Right hindlimb (tissue), 1 donor: ENCODE results near the gene RUVBL2.

Source experiments
- DNase-seq: peaks from one replicate; pipeline ENCODE4 v3.0.0-alpha.2; 2018

Gene RUVBL2

DNA sequence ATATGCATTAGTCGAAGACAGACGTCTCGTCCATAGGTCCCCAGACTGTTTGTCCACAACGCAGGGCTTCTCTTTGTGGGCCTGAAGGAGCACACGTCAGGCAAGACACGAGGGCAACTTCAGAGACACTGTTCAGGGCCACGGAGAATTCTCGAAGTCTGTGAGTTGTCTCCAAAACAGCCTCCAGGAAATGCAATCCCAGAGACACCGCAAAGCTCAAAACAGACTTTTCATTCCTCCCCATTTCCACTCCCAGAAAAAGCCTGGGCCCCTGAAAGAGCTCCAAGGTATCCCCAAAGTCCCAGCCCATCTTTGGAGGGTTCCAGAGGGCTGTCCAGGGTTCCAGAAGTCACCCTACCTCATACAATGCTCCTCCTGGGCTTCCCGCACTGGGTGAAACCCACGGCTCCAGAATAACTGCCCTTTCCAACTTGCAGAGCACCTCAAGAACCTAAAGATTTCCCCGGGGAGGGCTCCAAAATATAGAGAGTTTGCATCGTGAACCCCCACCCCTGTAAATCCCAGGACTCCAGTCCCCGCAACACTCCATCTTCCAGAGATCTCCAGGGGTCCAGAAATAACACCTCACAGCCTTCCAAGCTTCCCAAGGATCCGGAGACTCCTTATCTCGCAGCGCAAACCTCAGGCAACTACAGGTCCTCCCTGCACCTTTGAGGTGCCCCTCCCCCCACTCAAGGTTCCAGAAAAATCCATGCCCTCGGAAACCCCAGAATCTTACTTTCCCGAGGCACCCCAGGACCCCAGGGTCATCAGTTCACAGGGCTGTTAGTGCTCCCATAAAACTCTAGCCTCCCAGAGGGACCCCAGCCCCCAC, 29.3 kb upstream of the RUVBL2 start:
- DNase-seq: no peak

DNA sequence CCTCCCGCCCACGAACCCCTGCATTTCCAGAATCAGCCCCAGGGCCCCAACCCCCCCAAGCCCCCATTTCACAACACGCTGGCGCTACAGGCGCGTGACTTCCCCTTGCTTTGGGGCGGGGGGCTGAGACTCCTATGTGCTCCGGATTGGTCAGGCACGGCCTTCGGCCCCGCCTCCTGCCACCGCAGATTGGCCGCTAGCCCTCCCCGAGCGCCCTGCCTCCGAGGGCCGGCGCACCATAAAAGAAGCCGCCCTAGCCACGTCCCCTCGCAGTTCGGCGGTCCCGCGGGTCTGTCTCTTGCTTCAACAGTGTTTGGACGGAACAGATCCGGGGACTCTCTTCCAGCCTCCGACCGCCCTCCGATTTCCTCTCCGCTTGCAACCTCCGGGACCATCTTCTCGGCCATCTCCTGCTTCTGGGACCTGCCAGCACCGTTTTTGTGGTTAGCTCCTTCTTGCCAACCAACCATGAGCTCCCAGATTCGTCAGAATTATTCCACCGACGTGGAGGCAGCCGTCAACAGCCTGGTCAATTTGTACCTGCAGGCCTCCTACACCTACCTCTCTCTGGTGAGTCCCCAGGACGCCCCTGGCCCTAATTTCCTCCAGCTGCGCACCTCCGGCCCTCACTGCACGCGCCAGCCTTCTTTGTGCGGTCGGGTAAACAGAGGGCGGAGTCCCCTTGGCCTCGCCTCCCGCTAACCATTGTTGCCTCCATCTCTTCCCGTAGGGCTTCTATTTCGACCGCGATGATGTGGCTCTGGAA, 28.5 kb upstream of the RUVBL2 start, which contains the start of gene FTL:
Gene FTL (plus strand): TSS at position 270 of the 766 bp plus-strand sequence. CDS start 199 bp downstream, at position 469.
- DNase-seq: peak; percentile 98

DNA sequence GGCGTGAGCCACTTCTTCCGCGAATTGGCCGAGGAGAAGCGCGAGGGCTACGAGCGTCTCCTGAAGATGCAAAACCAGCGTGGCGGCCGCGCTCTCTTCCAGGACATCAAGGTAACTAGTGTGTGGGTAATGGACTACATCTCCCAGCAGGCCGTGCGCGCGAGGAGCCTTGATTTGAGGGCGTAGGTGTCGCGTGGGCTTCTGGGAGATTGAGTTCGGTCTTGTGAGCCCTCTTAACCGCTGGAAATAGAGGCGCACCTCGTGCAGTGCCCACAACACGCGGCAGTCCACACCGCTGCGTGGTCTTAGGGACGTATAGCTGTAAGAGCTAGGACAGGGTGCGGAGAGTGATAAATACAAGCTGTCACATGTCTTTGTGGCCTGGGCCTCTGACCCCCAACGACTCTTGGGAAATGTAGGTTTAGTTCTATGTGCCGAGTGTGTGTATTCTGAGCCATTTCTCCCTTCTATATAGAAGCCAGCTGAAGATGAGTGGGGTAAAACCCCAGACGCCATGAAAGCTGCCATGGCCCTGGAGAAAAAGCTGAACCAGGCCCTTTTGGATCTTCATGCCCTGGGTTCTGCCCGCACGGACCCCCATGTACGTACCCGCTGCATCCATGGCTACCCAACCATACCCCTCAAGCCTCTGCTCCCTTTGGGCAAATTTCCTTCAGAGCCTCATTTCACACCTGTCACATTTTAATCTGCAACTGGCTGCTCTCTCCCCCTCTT, 27.7 kb upstream of the RUVBL2 start:
- peak; percentile 94 for DNase-seq

DNA sequence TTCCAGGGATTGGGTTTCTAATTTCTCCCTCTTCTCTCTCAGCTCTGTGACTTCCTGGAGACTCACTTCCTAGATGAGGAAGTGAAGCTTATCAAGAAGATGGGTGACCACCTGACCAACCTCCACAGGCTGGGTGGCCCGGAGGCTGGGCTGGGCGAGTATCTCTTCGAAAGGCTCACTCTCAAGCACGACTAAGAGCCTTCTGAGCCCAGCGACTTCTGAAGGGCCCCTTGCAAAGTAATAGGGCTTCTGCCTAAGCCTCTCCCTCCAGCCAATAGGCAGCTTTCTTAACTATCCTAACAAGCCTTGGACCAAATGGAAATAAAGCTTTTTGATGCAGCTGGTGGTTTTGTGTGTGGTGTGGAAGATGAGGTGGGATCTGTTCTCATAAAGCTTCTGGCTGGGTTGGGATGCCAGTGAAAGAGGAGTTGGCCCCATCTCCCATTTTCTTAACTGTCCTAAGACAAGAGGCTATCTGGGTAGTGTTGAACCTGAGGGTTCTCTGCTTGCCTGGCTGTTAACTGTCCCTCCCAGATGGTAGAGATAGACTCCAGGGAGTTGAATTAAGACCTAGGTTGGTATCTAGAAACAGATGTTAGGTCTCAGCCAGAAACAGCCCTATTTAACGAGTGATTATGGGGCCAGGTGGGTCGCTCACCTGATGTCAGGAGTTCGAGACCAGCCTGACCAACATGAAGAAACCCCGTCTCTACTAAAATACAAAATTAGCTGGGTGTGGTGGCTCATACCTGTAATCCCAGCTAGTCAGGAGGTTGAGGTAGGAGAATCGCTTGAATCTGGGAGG, 26.9 kb upstream of the RUVBL2 start:
- DNase-seq: no peak

DNA sequence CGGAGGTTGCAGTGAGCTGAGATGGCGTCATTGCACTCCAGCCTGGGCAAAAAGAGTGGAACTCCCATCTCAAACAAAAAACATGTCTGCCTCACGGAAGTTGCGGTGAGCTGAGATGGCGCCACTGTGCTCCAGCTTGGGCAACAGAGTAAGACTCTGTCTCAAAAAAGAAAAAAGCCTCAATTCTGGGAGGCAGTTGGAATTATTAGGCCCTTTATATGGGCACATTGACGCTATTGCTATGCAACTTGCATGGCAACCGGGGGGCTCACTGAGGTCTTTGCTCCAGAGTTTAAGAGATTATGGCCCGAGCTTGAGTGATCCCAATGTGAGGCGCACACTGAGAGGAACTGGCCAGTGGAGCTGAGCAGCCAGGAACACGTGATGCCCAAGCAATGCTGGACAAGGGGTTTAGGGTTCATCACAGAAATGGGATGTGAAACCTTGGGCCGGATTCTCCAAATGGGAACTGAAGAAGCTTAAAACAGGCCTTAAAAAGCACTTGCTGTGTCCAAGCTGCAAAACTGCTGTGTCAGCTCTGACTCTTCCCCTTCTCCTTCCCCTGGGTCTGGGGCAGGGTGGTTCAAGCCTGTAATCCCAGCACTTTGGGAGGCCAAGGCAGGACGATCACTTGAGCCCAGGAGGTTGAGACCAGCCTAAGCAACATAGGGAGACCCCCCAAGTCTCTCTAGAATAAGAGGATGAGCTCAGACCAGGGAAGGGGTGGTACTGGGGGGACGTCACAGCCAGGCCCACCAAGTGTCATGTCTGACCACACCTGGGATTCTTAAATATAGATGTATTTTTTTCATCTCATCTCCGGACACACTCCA, 26.1 kb upstream of the RUVBL2 start:
- no peak for DNase-seq

DNA sequence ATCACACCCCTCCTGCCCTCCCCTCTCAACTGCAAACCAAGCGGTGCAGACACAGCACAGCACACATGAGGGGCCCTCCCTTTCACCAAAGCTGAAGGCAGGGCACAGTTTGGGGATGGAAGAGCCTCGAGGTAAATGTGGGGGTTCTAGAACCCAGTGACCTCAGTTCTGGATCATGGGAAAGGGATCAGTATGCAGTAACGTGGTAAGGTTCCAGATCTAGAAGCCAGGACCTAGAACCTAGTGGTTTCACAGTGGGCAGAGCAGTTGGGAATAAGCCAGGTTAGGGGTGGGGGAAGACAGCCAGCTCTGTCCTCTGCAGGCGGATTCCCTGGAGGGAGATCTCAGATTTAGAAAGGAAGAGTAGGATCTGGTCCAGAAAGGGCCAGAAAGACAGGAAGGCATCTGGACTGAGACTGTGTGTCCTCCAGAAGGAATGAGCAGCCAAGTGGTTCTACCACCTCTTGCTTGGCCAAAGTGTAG, 25.5 kb upstream of the RUVBL2 start:
- DNase-seq: no peak

DNA sequence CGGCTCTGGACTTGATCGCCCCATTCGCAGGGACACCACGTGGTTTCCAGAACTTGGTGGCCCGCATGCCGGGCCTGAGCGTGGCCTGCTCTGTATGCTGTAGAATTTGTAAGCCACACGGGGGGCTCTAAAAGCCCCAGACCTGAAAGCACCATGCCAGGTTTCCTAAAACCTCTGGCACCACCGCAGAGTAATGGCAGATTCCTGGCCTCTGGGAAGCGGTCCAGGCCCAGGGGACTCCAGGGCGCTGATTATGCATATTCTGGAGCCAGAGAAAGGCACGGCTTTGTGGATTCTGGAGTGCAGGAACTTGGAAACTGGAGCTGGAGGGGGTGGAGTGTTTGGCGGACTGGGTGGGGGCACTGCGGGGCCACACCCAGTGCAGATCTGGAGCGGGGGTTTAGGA, 24.9 kb upstream of the RUVBL2 start:
- DNase-seq: no peak

DNA sequence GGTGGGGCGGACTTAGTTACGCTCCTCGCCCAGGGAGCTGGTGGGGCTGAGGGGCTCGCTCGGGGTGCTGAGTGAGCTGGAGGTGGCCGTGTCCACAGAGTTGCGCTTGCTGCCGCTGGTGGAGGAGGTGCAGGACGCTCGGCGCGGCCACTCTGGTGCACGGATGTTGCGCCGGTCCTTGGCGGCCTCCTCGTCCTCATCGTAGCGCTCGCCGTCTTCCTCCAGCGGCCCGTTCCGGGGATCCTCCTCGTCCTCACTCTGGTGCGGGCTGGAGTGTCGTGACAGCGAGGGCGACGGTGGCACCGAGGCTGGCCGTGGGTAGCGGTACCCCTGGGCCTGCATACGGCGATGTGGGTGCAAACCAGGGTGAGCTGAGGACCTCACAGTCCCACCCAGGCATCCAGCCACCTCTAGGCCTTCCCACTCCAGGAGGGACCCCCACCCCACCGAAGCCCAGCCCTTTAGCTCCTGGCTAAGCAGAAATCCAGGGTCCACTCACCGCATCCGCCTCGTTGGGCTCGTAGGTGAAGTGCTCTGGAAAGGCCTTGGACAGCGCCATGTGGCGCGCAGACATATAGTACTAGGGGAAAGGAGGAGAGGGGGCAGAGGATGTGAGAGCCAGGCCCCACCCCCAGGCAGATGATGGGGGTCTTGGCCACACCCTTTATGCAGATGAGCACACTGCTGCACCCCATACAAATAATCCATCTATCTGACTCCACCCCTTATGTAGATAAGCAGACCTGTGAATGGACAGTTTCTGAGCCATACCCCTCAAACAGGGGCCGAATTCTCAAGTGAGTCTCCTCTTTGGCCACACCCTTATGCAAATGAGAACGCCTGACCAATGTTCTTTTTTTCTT, 24.2 kb upstream of the RUVBL2 start:
- DNase-seq: no peak

DNA sequence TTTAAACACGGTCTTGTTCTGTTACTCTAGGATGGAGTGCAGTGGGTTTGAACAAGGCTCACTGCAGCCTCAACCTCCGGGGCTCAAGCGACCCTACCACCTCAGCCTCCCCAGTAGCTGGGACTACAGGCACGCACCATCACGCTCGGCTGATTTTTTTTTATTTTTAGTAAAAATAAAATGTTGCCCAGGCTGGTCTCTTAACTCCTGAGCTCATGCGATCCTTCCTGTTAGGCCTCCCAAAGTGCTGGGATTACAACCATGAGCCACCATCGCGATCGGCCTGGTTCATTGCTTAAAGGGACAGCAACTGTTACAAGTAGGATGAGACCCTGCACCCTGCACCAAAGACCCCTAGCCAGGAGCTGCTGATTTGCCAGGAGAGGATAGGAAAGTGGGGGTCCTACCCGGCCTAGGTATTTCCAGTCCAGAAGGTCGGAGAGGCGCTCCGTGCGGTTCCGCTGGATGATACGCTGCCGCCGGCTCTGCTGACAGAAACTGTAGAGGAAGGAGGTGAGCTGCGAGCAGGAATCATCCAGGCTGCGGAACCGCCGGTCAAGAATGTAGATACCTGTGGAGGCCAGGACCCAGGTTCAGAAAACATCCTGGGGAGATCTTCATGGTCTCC, 23.4 kb upstream of the RUVBL2 start:
- DNase-seq: no peak

DNA sequence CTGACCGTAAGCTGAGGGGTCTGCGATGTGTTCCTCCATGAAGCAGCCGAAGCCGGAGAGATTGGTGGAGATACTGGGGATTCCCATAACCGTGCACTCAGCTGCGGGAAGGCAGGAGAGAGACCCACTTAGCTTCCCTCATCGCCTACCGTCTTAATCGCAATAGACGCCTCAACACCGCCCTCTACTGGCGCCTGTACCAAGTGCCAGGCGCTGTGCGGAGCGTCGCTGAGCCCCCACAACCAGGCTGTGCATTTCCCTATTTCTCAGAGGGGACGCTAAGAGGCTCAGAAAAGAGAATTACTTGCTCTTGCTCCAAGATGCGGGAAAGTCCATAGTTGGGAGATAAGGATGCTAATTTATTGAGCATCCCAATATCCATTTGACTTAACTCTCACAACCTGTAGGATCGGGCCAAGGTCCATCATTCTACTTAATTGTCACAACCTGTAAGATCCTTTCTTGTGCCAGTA, 22.7 kb upstream of the RUVBL2 start:
- DNase-seq: peak; percentile 81

DNA sequence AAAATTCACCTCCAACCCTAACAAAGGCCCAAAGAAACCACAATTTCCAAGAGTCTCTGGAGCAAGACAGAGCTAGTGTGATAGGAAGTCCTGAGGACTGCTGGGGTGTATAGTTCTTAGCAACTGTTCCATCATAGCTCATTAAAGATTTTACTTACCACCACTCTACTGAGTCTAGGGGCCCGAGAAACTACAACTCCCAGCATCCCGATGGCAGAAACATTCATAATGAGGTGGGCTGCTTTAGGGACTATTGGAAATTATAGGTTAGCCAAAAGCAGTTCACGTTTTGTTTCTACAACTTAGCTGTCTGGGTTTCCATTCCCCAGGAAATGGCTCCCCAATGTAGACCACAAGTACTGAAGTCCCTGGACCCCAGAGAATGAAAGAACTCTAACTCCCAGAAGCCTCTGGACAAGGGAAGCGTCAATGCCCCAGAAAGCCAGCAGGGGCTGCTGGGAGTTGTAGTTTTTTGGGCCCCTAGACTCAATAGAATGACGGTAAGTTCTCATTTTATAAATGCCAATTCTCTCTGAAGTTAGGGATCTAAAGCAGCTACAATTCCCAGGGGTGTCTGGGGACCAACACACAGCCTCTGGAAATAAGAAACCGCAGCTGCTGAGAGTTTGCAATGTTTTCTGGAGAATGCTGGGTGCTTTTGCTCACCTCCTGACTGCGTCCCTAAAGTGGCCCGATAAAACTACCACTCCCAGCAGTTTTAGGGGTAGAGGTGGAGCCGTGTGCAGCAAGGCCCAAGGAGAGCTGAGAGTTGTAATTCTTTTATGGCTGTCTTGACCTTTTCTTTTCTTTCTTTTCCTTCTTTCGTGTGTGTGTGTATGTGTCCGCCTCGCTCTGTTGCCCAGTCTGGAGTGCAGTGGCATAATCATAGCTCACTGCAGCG, 17.5 kb upstream of the RUVBL2 start:
- no peak for DNase-seq

DNA sequence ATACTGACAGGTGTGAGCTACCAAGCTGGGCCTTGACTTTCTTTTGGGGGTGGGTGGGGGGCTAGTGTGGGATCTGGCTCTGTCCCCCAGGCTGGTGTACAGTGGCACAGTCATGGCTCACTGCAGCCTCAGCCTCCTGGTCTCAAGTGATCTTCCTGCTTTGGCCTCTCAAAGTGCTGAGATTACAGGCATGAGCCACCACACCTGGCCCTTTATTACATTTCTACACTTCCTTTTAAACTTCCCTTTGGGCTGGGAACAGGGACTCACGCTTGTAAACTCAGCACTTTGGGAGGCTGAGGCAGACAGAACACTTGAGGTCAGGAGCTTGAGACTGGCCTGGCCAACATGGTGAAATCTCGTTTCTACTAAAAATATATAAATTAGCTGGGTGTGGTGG, 16.6 kb upstream of the RUVBL2 start:
- DNase-seq: no peak

DNA sequence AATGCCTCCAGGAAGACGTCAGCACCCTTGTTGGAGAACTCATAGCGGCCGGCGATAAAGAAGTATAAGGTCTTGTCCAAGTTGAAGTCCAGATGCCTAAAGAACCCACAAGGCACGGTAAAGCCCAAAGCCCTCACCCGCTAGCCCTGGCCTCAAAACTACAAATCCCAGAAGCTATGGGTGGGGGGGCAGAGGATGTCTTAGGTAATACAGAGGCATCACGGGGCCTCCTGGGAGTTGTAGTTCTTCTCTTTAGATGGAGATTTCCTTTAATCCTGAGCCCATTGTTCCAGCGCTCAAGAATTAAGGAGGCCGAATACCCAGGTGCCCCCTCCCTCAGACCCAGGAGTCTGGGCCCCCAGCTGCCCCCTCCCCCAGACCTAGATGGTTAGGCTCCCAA, 11.4 kb upstream of the RUVBL2 start:
- no peak for DNase-seq

DNA sequence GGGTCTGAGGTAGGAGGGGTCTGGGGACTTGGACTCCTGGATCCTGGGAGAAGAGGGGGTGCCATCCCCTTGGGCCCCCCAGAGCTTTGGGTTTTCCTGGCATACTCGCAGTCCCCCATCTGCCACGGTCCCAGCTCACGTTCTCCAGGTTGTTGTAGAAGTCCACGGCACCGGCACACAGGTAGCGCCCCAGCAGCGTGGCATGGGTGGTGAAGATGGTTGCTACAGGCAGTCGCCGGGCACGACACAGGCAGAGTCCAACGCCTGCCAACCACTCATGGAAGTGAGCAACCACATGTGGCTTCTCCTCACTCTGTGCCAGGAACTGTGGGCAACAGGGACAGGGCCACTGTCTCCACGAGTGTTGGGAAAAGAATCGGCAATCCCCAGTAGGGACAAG, 8.0 kb upstream of the RUVBL2 start:
- DNase-seq: no peak

DNA sequence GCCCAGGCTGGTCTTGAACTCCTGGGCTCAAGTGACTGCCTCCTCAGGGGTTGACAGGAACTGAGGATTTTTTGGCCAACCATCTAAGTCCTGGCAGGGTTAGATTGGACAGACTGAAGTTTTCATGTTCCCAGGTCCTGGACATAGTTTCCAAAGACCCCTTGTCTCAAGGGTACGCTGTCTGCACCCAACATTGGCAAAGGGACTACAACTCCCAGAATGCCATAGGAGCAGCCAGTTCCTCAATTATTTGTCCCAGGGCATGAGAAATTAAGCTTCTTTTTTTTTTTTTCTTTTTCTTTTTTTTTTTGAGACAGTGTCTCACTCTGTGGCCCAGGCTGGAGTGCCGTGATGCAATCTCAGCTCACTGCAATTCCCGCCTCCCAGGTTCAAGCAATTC, 7.5 kb upstream of the RUVBL2 start:
- no peak for DNase-seq

DNA sequence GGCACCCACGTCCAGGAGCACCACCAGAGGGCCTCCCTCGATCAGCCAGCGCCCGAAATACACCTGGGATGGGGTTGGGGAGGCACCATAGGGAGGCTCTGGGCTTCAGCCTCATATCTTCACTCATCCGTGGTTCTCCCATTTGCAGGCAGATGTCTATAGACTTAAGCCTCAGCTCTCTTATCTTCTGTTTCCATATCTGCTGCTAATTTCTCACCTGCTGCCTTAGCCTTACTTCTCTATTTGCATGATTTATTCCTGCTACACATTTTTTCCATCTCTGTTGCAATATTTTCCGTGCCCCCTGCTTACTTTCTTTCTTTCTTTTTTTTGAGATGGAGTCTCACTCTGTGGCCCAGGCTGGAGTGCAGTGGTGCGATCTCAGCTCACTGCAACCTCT, 6.4 kb upstream of the RUVBL2 start:
- DNase-seq: no peak

DNA sequence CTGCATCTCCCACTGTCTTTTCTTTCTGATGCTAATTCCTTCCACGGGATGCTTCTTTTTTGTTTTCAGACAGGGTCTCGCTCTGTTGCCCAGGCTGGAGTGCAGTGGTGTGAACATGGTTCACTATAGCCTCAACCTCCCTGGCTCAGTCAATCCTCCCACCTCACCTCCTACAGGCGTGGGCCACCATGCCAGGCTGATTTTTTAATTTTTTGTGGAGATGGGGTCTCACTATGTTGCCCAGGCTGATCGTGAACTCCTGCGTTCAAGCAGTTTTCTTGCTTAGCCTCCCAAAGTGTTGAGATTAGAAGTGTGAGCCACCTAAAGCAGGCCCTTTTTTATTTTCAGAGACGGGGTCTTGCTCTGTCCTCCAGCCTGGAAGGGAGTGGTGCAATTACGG, 5.4 kb upstream of the RUVBL2 start:
- no peak for DNase-seq

DNA sequence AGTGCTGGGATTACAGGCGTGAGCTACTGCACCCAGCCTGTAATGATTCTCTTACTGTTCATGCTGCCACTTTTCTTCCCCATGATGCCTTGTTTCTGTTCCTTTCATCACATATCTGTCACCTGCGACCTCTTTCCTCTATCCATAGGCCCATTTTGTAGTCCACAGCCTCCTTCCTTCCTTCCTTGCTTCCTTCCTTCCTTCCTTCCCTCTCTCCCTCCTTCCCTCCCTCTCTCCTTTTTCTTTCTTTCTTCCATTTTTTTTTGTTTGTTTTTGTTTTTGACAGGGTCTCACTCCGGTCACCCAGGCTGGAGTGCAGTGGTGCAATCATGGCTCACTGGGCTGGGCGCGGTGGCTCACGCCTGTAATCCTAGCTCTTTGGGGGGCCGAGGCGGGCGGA, 4.8 kb upstream of the RUVBL2 start:
- no peak for DNase-seq
